Epidermal melanocyte (primary cell): ENCODE data around the gene COL19A1.
"Not testable (repeated sequence)": the region's sequence is repeated elsewhere in the genome, so short reads cannot be mapped to it uniquely, and the experiment has no call there.

Source experiments
- DNase-seq: peaks from one replicate; pipeline ENCODE4 v3.0.0; 2011; ENCODE audit warnings: low spot score; ENCODE audit not compliant: insufficient read length

COL19A1 gene

GRCh38 chr6:69895396-69895795, 29.0 kb downstream of the COL19A1 start:
- no peak for DNase-seq

GRCh38 chr6:69900869-69901268, 34.5 kb downstream of the COL19A1 start:
- DNase-seq = no peak

DNA sequence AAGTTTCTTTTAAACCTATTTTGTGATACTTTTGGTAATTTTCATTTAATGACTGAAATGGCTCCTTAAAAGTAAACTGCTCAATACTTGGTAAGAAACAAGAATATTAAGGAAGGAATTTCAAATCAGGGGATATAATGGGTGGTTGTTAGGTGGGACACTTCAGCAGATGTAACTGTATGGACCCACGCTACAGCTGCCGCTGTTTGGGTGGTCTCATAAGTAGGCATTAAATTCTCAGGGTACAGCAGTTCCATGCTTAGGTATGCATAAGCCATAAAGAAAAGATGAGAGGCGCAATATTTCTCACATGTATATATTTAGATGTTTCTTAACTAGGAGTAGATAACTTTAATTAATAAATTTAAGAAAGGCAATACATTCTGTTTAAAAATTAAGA, 35.0 kb downstream of the COL19A1 start:
- DNase-seq = no peak

GRCh38 chr6:69907981-69908498, 41.7 kb downstream of the COL19A1 start:
- no peak for DNase-seq

DNA sequence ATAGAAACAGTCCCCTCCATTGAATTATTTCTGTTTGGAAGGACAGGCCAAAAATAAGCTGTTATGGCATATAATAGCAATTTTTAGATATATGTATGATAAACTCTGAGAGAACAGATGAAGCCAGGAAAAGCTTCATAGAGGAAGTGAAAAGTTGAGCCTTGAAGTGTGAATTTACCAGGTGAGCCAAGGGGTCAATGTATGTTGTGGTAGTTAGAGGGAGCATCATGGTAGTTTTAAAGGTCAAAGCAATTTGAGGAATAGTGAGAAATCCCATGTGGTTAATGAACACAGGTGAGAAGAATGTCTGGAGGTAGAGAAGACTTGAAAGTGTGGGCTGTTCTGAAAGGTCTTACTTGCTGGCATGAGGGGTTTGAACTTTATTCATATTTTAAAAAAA, 47.0 kb downstream of the COL19A1 start:
- no peak for DNase-seq

GRCh38 chr6:69914015-69914485, 47.7 kb downstream of the COL19A1 start:
- DNase-seq = no peak

GRCh38 chr6:69915346-69915745, 49.0 kb downstream of the COL19A1 start:
- DNase-seq = no peak

- DNase-seq = no peak
Measured at GRCh38 chr6:69917834-69918233, 51.5 kb downstream of the COL19A1 start.

GRCh38 chr6:69918813-69919475, 52.6 kb downstream of the COL19A1 start:
- DNase-seq = no peak

DNA sequence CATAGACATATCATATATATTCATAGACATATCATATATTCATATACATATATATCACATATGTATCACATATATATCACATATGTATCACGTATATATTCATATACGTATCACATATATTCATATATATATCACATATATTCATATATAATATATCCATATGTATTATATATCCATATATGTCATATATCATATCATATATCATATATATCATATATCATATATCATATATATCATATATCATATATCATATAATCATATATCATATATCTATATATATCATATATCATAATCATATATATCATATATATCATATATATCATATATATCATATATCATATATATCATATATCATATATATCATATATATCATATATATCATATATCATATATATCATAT, 54.7 kb downstream of the COL19A1 start:
- DNase-seq = not testable (repeated sequence)

DNA sequence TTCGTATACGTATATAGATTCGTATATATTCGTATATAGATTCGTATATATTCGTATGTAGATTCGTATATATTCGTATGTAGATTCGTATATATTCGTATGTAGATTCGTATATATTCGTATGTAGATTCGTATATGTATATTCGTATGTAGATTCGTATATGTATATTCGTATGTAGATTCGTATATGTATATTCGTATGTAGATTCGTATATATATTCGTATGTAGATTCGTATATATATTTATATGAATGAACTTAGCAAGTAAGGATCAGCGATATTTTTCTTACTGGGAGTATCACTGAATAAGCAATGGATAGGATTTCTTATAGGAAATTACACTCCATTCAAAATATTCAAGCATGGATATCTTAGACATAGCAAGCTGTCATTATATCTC, 55.3 kb downstream of the COL19A1 start:
- not testable (repeated sequence) for DNase-seq

GRCh38 chr6:69926745-69927144, 60.4 kb downstream of the COL19A1 start:
- no peak for DNase-seq

- DNase-seq = no peak
Measured at GRCh38 chr6:69933239-69933638, 66.9 kb downstream of the COL19A1 start.

GRCh38 chr6:69935079-69935478, 68.7 kb downstream of the COL19A1 start:
- DNase-seq = no peak

DNA sequence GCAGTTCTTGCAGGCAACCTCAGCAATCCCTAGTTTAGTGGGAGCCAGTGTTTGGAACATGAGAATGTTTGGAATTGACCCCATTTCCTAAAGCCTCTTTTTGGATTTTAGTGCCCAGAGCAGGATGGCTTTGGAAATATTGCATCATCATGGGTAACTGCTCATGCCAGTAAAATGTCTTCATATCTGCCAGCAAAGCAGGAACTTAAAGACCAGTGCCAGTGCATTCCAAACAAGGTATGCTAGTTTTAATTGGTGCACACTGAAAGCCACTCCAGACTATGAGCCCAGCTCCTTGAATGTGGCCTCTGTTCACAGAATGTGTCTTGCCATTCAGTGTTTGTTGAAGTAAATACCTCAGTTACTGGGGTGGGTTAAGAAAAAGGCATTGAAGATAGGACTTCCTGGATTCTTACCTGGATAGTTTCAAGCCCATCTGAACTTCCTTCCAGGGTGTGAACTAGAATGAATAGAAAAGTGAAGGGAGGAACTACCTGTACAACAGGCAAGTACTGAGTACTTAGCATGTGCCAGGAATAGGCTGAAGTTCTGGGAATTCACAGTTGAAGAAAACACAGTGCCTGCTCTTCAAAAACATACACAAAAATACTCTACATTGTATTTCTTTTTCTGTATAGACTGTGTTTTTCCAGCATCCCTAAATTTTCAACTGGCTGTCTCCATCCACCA, 70.5 kb downstream of the COL19A1 start:
- no peak for DNase-seq

DNA sequence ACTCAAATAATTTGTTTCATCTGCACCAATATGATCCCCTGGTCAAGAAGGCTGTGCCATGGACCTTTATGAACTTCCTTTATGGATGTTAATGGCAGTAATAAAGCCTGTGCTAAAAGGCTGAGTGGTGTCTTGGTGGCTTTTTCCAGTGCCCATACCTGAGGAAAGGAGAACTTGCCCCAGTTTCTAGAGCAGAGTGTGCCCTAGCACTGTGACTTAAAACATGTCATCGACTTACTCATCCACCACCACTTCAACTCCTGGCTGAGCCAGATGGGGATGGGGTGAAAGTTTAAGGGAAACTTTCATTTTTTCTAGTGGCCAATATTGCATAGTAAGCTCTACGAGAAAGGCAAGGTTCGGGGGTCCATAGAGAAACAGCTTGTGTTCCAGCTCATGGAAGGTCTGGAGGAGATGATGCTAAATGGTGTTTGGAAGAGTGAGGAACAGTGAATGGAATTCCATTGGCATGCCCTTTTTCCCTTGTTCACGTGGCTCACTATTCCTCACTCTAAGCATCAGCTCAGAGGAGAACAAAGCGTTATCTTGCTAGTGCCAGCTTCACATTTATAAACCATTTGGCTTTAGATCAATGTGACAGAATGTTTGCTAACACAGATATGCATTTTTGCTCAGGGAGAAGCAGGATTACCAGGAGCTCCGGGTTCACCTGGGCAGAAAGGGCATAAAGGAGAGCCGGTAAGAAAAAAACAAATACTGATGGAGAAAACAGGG, 71.2 kb downstream of the COL19A1 start:
- no peak for DNase-seq

GRCh38 chr6:69942485-69942884, 76.1 kb downstream of the COL19A1 start:
- DNase-seq = no peak

DNA sequence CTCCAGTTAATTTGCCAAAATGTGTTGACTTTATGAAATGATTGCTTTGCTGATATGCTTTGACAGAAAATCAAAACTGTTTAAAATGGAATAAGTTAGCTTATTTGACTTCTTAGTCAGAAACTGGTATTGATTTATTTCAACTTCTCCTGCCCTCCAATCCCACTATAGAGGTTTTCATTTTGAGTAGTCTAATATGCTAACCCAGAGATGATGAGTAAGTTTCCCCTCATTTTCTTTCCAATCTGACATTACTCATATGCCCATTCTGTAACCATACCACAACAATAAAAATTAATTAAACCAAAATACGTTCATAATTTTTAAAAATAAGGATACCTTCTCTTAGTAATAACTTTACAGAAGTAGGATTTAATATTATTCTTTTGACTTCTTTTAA, 78.8 kb downstream of the COL19A1 start:
- DNase-seq = no peak

- no peak for DNase-seq
Measured at GRCh38 chr6:69948479-69949114, 82.2 kb downstream of the COL19A1 start.

GRCh38 chr6:69953491-69953890, 87.1 kb downstream of the COL19A1 start:
- no peak for DNase-seq

DNA sequence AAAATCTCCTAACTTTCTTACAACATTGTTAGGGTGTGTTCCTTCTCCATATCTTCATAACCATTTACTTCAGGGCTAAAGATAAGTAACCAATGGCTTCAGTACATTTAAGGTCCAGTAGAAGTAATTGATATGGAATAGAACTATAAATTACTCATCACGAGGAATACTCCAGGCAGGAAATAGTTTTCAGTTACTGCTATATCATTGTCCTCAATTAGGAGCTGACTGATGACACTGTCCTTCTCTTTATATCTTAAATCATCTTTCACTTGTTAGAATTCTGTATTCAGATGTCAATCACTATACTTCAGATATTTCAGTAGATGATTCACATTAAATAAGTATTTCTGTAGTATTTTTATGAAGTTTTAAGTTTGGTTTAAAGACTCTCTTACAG, 88.4 kb downstream of the COL19A1 start:
- DNase-seq = no peak
